ENCODE data around the gene SMARCE1.

The SMARCE1 gene

DNA sequence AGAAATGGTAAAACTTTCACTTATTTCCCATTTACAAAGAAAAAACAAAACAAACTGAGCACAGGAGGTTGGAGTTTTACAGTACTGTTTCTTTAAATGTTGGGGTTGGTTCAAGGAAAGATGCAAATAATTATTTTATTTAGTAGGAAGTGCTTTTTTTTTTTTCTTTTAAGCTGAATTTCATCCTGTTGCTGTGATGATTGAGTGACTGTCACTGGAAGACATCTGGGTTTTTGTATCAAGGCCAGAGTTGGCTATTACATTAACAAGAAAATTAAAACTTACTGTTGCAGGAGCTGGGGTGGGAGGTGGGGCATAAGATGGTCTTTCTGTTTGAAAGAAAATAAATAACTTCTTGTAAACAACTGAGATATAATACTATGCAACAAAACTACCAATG is 2.3 kb downstream of the SMARCE1 start:
- DNase-seq: no peak

DNA sequence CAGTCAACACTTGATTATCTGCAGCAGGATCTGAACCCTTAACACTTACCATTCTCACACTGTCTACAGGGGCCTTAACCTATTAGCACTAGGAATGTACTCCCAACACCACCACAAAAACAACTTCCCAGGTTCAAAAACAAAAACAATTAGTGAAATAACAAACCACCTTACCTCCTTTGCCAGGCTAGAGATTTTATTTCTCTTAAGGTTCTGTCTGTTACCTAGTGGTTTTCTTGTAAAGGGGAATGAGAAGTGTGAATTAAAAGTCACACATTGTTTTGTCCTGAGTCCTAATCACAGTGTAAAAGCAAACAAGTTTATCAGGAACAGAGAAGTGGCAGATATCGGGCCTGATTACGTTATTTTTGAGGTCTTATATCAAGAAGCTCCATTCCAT is 9.7 kb downstream of the SMARCE1 start:
- no peak for DNase-seq

DNA sequence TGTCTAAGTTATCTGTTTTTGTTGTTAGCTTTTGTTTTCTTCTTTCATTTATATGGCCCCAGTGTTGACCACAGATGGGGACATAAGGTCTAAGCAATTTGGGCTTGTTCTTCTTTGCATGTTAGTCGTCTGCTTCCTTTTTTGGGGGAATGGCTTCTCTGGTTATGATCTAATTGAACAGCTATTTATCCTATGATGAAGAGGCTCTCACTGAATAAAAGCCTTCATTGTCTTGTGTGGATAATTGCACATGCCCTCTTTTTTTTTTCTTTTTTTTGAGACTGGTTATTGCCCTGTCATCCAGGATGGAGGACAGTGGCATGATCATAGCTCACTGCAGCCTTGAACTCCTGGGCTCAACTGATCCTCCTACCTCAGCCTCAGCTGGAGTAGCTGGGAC is 13.7 kb downstream of the SMARCE1 start:
- no peak for DNase-seq

DNA sequence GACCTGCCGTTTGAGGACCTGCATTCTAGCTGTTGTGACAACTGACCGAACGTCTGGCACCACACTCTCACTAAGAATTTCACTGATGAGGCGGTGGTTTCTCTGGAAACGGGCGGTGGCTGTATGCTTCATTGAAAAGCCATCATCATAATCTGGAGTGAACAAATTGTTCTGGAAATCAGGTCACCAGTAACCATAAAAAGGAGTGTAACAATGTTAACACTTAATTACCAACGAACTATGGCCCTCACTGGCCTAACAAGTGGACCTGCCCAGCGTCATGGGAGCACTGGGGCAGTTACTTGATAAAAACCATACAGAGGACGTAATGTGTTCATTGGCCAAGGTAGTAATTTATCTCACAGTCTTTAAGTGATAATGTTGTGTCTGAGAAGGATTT is 15.4 kb downstream of the SMARCE1 start:
- DNase-seq: no peak

DNA sequence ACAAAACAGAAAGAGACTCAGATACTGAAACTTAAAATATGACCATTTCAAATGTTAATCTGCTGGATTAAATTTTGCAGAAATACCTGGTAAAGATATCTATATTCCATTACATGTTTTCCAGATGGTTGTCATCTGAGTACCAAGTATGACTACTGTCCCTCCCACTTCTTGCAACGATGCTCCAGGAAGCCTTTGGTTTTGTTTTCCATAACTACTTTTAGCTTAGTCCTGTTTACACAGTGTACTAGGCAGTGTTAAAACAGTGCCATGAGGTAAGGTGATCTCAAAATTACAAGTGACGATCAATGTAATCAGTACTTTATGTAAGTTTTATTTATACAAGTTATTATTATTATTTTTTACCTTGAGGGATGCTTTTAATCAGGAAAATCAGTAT is 17.8 kb downstream of the SMARCE1 start:
- no peak for DNase-seq

DNA sequence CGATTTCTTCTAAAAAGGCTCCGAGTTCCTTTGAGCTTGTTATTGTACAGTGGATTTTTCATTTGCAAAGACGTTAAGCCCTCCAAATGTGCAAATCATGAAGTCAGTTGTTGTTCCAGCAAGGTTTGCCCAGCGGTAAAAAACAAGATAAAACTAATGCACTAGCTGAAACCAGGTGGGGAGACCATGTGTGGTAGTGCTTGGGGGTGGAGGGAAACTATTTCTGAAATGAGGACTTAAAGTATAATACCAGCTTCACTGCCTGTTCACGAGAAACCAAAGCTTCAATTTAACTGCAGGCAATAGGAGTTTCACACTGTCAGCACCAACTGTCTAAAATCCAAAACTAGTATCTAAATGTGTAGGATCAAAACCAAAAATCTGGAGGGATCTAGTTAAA is 22.3 kb downstream of the SMARCE1 start:
- no peak for DNase-seq

DNA sequence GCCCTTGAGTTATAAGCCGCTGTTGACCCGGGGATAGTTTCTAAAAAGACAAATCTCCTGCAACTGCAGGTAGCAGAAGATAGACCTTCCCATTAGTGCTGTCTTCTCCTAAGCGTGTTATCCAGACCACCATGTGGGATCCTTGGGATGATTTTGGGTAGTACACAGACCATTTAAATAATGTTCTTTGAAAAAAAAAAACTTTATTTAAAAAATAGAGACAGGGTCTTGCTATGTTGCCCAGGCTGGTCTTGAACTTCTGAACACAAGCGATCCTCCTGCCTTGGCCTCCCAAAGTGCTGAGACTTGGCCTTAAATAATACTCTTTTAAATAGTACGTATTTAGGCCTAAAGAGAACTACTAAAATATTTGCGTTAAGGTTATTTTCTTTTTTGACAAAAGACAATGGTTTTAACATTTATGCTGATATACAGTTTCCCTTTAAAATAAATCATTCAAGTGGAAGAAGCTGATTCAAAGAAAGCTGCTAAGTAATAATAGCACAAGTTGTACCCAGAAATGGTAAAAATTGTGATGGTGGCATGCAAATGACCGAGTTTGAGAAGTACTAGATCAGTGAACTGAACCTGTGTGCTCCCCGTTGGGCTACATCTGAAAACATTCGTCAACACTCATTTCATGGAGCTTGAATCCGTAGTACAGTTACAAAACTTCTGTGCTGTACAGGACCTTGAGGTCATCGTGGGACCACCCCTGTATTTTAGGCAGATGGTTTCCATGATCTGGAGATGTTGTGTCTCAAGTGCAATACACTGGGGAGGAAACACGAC is 24.0 kb downstream of the SMARCE1 start:
- DNase-seq: no peak

DNA sequence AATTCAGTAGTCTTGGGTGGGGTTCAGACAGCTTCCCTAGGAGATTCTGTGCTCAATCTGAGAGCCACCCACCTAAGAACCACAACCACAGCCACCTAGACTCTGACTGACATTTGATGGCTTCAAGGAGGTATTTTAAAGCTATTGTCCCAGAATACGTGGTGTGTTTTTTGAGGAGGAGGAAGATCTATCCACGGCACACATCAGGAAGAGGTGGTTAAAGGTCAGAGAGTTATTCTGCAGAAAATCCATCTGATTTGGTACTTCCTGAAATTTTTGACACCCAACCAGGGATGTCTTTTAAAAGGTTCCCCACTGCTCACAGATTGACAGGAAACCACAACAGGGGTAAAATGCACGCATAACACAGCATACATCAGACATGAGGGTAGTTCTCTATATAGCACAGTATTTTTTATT is 25.1 kb downstream of the SMARCE1 start:
- no peak for DNase-seq

DNA sequence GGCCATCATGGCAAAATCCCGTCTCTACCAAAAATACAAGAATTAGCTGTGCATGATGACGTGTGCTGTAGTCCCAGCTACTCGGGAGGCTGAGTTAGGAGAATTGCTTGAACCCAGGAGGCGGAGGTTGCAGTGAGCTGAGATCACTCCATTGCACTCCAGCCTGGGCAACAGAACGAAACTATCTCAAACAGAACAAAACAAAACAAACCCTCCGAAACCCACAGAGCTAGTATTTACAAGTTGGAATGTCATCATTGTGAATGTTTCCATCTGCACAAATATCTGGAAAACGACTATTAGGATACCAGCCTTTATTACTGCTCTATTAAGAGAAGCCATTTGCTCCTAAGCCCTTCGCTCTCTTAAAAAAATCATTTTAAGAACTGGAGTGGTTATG is 26.0 kb downstream of the SMARCE1 start:
- no peak for DNase-seq

DNA sequence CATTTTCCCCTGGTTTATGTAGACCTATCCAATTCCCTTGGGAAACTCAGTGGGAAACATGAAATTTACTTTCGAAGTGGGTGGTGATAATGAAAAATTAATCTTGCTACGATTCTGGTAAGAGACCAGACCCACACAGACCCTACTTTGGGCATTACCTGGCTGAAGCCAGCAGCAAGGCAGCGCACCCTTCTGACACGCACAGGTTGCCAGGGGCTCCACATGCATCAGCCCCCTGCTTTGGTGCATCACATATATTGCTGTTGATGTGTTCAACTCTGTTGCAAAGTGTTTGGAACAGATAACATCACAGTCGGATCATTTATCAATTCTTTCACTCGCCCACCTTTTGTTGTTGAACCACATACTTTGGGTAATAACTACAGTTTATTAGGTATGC is 26.6 kb downstream of the SMARCE1 start:
- no peak for DNase-seq

DNA sequence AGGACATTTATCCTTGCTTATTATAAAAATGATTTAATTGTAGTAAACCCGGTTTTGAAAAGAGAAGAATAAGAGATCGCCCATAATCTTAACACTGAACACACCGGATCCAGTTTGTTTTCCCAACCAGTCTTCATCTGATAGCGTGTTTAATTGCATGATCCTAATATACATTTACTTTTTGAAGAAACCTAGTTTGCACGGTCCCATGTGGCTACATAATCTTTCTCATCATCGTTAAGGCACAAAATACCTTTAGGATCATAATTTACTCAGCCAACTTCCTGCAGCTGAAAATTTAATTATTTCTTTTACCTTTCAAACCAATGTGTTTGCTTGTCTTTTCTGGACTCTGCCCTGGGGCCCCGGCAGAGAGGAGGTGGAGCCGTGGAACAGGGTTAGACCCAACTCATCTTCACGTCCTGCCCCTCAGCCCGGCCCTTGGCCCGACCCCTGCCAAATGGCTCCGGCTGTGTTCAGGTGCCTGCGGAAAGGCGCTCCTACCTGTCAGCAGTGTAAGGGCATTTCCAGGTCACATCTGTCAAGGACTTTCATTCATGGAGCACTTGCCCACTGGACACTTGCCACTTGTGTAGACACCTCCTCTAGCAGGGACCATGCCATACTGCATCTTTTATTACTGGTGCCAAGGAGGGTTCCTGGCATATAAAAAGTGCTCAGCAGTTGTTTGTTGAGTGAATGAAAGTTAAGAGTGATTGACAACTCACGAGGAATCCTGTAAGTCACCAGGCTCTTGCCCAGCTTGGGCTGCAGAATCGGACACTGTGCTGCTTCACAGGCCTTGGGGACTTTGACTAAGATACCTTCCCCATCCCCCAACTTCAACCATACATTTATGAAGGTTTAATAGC is 28.6 kb downstream of the SMARCE1 start:
- DNase-seq: no peak

DNA sequence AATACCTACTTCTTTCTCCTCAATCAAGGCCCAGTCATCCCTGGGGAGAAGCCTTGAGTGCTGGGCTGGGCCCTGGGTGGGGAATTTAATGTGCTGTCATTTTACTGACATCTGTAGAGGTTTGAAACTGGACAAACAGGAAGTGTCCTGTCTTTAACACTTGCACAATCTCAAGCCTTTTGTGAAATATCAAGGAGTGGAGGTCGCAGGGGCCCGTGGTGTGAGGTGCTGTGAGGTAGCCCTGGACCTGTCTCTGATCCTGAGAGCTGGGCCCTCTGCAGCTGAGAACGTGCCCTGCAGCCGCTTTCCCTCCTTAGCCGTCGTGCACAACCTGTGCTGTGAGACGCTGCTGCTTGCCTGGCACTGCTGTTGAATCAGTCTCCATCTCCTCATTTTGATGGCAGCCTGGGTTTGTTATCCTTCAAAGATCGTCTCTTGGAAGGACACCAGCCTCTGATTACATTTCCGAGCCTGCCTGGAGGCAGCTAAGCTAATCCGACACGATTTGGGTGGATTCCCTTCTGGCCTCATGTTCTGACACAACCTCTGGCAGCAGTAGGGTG is 29.9 kb downstream of the SMARCE1 start:
- no peak for DNase-seq

DNA sequence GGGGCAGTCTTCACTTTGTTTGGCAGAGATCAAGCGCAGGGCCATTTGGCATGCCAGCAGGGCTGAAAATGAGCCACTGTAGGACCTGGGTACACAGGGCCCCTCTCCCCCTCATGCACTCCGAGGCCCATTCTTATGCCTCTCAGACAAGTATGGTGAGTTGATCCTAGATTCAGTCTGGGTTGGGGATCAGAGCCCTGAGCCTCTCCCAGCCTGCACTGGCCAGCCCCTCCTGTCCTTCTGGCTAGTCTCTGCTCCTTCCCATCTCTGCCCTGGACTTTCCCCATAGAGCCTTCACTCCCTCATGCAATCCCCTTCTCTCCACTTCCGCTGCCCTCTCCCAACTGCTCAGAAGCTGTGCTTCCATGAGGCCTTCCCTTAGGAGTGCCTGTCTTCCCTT is 31.0 kb downstream of the SMARCE1 start:
- DNase-seq: no peak

DNA sequence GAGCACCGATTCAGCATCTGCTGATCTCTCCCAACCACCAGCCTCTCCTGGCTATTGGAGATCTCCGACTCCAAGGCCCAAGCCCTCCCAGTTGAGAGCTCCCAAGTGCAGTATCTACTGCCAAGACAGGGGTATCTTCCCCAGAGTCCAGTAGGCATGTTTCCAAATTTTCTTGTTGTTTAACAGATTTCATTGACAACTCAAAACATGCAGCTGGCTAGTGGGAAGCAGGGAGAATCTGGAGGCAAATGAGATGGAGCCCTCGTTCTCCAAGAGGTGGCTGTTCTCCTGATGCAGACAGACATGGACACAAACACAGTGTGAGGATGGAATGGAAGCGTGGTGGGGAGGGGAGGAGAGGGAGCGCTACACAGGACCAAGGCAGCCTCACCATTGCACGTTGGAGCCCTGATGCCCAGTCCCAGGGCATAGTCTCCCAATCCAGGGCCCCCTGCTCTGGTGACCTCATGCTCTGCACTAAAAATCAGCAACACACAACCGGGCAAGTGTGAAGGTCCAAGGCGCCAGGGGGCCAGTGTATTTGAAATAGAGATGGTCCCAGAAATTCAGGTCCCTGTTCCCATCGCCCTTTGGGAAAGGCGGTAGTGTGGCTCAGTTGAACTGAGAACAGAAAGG is 31.7 kb downstream of the SMARCE1 start:
- DNase-seq: no peak

DNA sequence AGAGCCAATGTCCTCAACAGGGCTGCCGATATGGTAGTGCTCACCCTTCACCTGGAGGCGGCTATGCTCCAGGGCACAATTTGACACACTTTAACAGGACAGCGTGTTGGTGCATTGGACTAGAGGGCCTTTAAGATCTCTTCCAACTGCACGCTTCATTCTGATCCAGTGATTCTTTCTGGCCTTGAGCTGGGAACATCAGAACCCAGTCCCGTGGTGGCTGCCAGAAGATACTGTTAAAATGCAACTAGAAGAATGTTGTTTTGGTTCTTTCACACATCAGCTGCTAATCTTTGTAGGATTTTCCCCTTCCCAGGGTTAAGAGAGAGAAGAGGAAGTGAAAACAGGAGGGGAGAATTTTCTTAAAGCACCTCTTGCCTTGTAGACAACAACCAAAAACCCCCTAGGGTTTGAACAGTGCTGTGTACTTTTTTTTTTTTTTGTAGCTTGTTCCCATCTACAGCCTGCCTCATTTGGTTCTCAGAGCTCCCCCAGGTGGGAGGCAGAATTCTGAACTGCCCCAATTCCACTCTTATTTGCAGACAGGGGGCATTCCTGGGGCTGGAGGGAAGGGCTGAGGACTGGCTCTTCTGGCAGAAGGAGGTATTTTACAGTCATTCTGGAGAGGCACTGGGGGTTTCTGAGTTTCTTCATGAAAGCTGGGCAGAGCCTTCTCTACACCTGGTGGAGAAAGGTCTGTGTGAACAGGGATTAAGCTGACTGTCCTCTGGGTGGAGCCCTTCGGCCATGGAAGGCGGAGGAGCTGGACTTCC is 32.4 kb downstream of the SMARCE1 start:
- no peak for DNase-seq

DNA sequence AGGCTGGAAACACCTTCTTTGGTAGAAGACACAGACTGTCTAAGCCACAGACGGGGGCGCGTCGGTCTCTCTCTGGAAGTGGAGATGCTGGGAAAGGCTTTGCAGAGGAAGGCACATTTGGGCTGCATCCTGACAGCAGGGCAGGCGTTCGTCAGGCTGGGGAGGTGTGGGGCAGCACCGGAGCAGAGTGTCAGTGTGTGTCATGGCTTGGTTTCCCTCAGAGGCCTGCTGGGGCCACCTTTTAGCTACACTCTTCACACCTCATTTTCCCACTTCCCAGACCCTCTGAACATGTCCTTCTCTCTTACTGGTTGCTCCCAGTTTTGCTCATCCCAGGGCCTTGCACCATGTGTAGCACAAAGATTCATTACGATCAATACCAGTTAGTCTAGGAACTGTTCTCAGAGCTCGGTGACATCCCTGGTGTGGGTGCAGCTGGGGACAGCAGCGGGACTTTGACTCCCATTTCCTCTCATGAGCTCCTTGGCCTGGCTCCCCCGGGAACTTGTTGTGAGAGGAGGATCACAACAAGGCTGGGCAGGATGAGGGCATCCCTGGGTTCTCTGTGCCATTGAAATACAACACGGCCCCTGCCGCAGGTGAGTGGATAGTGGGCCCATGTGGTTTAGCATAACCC is 33.1 kb downstream of the SMARCE1 start:
- DNase-seq: no peak

DNA sequence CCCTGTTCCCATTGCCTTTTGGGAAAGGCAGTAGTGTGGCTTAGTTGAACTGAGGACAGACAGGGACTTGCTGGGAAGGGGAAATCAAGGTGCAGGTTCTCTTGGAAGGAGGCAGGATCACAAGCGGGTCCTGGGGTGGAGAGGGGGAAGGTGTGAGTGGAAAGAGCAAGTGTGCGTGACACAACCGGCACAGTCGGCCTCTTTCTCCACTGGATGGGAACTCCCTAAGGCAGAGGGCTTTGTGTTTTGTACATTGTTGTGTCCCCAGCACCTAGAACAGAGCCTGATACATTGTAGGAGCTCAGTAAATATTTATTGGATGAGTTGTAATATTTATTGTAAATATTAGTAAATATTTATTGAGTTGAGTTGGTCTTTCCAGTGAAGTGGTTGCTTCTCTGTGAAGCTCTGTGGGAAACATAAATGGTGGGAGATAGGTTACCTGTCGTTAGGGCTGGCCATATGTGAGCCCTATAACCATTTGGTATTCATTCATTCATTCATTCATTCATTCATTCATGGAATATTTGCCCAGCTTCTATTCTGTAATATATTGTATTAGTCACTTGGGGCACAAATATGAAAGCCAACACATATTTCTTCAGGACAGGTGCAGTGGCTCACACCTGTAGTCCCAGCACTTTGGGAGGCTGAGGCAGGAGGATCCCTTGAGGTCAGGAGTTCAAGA is 34.0 kb downstream of the SMARCE1 start:
- DNase-seq: no peak

DNA sequence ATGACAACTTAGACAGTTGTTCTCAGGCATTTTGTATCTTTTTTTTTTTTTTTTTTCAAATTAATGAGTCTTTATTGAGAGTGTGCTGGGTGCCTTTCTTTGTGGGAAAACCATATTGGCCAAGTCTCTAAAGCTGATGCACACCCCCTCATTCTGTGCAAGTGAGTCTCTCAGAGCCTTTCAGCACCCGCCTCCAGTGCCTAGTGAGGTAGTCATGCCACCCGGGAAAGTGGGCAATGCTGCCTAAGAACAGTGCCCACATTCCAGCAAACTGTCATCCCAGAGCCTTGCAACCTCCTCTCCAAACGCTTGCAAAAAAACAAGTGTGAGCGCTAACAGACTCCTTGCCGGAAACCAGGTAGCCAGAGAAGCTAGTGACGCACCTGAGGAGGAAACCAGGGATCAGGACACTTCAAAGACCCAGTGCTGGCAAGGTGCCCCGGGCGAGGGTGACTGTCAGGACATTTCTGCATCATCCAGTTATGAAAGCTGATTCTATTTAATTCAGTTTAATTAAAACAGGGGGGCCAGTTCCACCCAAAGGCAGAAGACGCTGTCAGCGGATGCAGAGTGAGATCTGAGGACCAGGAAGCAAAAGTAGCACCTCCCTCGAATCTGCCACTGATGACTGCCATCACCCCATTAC is 34.9 kb downstream of the SMARCE1 start:
- no peak for DNase-seq

DNA sequence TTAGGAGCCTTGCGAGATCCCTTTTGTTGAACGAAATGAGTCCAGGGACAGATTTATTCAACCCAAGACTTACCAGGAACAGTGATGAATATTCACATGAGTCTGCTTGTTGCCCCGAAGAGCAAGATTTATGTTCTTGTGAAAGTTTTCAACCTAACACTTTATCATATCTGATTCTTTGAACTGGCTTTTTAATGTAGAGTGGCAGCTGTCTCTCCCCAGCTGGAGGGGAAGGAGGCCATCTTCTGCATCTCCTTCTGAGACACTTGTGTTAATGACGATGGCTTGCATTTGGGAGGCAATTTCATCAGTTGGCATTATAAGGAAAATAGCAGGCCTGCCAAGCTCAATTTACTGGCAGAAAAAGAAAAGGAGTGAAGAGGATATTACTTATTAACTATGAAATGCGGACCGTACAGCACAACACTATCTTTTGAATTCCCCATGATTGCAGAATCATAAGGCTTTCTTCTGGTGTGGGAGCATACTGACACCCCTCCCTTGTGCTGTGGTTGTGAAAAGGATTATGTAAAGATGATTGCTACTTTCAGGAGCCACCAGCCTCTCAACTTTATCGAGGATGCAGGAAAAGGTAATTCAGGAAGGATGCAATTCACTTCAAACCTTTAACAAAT is 35.7 kb downstream of the SMARCE1 start:
- no peak for DNase-seq

DNA sequence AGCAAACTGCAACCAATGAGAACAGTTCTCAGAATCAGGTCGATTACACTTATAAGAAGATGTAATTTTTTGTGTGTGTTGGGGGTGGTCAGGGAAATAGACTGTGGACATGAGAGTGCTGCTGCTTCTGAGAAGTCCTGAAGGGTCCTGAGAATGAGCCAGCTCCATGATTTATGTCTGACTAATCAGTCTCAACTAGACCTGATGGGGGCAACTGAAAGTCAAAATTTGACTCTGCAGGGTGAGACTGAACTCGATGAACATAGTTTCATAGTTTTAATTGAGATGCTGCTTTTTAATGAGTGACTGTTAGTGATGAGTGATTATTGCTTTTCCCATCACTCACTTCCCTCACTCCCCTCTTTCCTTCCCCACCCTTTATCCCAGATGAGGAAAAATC is 37.3 kb downstream of the SMARCE1 start:
- DNase-seq: no peak
